GM19023 (cell line): Measurements from ENCODE around the gene GTPBP10.
"Not testable (repeated sequence)": the region's sequence is repeated elsewhere in the genome, so short reads cannot be mapped to it uniquely, and the experiment has no call there.

Experiments
- ATAC-seq: cut with Tn5 transposase; IDR thresholded peaks from one replicate; pipeline ENCODE4 v1.9.1; 2021; ENCODE audit warnings: mild to moderate bottlenecking, moderate library complexity; ENCODE audit not compliant: unreplicated experiment

GTPBP10 gene, protein sequence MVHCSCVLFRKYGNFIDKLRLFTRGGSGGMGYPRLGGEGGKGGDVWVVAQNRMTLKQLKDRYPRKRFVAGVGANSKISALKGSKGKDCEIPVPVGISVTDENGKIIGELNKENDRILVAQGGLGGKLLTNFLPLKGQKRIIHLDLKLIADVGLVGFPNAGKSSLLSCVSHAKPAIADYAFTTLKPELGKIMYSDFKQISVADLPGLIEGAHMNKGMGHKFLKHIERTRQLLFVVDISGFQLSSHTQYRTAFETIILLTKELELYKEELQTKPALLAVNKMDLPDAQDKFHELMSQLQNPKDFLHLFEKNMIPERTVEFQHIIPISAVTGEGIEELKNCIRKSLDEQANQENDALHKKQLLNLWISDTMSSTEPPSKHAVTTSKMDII

DNA sequence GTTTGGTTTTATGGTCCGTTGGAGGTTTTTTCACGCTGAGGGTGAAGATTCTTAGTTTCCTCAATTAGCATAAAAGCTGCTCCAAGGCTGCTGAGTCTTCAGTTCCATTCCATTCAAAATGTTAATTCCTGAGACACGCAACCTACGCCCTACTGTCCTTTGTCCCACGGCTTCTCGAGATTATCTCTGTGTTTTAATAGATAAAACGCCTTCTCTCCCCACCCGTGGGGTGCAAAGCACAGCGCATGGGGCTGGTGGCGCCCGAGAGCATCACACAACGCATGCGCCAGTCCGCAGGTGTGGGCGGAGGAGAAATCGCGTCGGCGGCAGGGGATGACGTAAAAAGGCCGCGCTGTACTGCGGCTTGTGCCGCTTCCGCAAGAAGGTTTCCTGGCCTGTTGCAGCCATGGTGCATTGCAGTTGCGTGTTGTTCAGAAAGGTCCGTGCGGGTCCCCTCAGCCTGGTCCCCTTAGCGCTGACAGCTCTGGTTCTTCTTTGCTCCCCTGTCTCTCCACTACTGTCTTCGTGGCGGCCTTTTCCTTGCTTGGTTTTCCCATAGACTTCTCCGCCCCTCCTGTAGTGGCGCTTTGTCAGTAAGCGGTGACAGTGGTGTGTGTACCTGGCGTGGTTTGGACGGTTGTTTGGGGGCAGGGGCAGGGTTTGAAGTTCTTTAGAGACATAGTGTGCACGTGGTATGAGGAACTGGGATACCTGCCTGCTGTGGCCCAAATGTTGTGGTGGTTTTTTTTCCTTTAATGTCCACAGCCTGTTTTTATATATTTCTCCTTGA lies at the start of gene GTPBP10:
Gene GTPBP10, plus strand, starts transcription at position 381 of the 790 bp plus-strand sequence. Its CDS starts 26 bp downstream, at position 407.
- ATAC-seq, result peak; percentile 98

DNA sequence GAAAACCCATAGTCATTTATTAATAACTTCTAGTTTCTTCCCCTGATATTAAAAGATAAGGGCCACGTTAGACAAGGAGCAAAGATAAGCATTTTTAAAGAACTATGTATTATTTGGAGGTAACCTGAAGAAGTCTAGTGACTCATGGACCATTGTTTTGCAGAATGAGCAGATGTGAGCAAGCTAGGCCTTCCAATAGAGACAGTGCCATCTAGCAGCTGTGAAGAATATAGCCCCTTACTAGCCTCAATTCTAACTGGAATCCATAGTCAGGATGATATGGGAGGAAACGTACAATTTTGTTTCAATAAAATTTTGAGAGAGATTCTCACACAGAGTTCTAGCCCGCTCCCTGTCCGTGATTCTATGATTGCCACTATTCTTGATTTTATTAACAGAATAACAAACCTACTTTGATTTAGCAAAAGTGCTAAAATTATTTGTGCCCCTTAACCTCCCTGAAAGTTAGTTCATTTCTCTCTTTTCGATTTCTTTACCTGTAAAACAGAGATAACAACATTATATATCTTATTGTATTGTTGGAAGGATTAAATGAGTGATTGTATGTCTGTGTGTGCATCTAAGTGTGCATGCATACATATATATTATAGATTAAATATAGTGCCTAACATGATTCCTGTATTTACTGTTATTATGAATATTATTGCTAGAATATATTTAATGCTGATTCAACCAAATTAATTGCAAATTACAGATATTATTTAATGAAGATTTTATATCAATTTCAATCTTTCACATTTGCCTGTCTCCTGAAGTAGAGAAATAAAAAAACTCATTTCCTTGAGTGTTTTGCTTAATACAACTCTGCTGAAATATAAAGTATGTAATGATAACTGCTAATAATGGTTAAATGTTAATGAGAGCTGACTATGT lies 48.1 kb upstream of the GTPBP10 start:
- ATAC-seq, result peak; percentile 85

DNA sequence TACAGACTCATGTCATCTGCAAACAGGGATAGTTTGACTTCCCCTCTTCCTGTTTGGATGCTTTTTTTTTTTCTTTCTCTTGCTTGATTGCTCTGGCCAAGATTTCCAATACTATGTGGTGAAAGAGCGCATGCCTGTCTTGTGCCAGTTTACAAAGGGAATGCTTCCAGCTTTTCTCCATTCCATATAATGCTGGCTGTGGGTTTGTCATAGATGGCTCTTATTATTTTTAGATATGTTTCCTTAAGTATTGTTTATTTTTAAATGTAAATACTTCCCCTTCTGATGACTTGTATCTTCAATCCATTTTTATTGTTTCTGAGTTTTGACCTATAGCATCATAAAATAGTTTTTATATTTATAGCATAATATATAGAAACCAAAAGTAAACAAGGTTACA lies 43.3 kb upstream of the GTPBP10 start:
- ATAC-seq, result no peak

DNA sequence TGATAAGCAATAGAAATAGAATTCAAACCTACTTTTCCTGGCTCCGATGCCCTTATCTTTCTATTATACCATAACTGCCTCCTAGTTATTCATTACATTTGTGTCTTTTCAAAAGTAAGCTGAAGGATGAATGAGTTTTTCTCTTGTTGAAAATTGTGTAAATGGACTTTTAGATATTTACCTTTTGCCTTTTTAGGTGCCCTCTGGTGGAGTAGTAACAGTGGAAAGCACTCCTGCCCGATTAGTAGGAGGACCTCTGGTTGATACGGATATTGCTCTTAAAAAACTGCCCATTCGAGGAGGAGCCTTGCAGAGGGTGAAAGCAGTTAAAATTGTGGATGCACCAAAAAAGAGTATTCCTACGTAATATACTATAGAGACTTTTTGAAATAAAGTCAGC lies 36.6 kb upstream of the GTPBP10 start:
- no peak for ATAC-seq

DNA sequence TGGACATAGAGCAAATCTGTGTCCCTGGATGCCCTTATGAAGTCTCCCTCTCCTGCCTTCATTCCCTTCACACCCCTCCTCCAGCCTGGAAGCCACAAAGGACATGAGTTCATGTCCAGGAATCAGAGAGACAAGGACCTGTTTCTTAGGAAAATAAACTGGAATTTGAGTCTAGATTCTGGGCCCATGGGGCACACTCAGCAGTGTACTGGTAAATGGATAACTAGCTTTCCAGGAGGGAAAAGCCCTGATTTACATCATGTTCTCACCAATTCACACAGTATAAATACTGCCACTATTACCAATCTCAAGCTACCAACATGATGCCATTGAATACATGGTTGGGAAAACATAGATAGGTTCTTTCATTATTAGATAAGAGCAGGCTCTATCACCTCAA lies 35.3 kb upstream of the GTPBP10 start:
- ATAC-seq, result no peak

DNA sequence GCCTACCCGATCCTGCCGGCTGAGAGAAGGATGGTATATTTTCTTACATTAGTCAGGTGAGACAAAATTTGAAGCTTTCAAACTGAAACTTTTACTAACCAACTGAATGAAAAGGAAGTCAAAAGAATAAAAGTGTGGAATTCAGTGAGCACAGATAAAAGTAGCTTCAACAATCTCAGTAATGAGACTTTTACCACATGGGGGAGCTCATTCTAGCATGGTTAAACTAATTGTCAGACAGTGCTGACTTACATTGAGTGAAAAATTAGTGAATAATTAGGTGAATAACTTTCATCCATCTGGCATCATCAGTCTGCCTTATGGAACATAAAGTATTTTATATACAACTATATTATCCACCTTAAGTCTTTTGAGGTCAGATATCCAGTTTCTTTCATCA lies 33.8 kb upstream of the GTPBP10 start:
- no peak for ATAC-seq

DNA sequence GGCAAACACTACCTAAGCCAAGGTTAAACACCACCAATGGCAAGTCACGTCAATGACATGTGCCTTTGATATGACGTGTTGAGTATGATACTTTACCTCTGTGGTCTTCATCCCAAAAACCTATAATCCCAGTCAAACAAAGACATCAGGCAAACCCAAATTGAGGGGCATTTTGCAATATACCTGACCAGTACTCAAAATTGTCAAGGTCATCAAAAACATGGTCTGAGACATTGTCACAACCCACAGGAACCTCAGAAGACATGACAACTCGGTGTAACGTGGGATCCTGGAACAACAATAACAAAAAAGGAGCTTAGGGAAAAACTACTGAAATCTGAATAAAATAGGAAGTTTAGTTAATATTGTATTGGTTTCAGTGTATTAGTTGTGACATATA lies 32.6 kb upstream of the GTPBP10 start:
- ATAC-seq, result no peak

DNA sequence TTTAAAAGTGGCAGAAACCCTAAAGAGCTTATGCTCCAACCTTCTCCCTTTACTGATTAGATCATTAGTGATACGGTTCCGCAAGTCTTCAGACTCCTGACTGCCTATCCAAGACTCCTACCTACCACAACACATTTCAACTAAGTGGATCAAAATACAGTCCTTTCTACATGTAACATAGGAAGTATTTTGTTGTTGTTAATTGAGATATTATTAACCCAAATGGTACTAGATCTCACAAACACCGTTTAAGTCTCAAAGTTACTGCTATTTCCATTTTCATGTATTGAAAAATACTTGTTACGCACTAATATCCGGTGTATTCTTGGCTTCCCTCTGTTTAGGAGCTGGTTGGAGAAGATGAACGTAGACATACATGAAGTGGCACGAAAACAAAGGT lies 26.5 kb upstream of the GTPBP10 start:
- ATAC-seq, result no peak

DNA sequence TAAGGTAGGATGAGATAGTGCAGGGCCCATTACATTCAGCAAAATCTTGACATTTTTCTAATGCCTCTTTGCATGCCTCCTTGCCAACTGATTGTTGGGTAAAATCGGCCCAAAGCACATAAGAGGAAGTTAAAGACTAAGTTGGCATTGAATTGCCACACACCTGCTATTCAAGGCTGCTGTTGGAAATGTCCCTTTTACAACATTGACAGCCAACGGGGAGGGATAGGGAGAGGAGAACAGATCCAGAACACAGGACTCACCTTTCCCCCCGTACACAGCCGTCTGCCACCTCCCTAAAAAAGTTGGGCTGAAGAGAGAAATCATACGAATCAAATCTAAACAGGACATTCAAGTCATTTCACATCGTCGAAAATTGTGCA lies 26.1 kb upstream of the GTPBP10 start:
- no peak for ATAC-seq

DNA sequence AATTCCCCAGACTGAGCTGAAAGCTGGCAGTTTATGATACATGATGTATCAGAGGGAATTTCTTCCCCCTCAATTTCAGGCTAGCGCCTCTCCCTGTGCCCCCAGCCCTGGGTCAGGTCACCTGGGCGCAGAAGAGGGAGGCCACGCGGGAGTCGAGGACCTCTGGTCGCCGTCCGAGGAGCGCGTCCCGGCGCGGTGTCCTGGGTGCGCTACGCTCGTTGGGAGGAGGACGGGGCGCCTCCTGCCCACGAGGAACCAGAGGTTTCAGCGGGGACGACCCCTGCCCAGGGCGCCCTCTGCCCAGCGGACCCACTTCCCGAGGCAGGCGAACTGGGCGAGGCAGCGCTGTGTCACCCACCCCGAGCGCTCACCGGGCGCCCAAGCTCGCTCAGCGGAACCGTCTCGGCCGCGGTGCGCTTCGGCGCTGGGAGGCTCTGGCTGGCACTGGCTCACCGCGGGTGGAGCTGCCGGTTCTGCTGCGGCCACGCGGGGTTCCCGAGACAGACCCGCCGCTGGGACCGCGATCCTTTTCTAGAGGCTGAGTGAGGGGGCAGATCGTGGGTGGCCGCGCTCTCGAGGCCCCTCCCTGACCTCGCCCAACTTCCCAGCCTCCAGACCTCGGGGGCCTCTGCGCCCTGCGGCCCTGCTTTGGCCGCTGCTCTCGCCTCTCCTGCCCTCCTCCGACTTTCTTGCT lies 25.6 kb upstream of the GTPBP10 start, which contains the start of gene FAM237B:
Gene FAM237B, minus strand, starts transcription at position 504 of the 694 bp plus-strand sequence. CDS start 1,556 bp downstream, outside the sequence.
- ATAC-seq, result no peak

DNA sequence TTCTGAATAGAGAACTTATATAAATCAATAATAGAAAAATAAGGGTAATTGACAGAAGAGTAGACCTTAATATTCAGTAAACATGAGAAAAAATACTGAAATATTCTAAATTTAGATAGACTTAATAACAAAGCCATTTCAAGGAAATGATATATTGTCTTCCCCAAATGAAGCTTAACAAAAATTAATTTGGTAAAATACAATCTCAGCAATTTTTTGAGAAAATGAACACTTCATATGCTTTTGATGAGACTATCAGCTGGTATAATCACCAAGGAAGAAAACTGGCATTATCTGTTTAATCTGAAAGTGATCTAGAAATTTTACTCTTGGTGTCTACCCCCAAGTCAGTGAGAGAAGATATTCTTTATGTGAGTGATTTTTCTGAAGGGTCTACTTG lies 23.7 kb upstream of the GTPBP10 start:
- ATAC-seq, result no peak

DNA sequence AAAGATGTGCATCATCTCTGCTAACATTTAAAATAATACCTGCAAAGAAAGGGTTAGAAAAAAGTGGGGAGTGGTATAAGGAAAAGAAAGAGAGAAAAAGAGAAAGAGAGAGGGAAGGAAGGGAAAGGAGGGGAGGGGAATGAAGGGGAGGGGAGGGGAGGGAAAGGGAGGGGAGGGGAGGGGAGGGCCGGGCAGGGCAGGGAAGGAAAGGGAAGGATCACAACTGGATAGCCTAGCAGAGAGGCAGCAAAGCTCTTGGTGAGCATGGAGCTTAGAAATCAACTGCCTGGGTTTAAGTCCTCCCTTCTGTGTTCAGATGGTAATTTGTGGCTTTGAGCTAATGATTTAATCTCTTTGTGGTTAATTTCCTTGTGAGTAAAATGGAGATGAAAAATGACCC lies 20.0 kb upstream of the GTPBP10 start:
- ATAC-seq, result no peak

DNA sequence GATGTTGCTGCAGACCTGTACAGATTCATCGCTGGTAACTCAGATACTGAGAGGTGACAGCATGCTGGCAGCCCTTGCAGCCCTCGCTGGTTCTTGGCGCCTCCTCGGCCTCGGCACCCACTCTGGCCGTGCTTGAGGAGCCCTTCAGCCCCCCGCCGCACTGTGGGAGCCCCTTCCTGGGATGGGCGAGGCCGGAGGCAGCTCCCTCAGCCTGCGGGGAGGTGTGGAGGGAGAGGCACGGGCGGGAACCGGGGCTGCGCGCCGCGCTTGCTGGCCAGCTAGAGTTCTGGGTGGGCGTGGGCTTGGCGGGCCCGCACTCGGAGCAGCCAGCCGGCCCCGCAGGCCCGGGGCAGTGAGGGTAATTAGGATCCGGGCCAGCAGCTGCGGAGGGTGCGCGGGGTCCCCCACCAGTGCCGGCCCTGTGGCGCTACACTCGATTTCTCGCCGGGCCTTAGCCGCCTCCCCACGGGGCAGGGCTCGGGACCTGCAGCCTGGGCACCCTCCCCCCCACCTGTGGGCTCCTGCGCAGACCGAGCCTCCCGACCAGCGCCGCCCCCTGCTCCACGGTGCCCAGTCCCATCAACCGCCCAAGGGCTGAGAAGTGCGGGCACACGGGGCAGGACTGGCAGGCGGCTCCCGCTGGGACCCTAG lies 12.2 kb upstream of the GTPBP10 start:
- no peak for ATAC-seq

DNA sequence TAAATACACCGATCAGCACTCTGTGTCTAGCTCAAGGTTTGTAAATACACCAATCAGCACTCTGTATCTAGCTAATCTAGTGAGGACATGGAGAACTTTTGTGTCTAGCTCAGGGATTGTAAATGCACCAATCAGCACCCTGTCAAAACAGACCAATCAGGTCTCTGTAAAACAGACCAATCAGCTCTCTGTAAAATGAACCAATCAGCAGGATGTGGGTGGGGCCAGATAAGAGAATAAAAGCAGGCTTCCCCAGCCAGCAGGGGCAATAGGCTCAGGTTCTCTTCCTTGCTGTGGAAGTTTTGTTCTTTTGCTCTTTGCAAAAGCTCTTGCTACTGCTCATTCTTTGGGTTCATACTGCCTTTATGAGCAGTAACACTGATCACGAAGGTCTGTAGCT lies 11.6 kb upstream of the GTPBP10 start:
- not testable (repeated sequence) for ATAC-seq

DNA sequence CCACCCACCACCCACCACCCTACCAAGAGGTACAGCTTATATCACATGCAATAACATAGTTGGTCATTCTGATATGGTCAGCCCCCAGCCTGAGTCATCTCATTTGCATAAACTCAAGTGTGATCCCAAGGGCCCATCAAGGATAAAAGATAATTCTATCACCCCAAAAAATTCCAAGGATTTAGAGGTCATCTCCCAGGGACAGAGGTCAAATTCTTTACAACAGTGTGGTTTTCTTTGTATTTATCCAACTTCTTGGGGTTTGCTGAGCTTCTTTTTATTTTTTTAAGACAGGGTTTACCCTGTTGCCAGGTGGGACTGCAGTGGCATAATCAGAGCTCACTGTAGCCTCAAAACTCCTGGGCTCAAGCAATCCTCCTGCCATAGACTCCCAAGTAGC lies 9.4 kb upstream of the GTPBP10 start:
- ATAC-seq, result no peak

DNA sequence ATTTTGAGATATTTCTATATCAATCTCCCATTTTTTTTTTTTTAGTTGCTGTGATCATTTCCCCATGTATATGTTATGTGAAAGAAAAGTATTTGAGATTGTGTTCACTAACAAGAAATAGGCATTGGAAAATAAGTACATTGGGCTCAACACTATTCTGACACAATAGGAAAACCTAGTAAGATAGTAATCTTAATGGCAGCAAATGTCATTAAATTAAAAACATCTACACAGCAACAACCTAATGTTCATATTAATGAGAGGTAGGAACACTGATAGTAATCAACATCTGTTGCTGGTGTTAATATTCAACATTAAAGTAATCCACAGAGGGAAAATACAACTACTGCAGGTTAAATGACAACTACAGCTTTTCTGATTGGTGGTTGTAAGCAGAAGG lies 1.5 kb upstream of the GTPBP10 start:
- ATAC-seq, result no peak

DNA sequence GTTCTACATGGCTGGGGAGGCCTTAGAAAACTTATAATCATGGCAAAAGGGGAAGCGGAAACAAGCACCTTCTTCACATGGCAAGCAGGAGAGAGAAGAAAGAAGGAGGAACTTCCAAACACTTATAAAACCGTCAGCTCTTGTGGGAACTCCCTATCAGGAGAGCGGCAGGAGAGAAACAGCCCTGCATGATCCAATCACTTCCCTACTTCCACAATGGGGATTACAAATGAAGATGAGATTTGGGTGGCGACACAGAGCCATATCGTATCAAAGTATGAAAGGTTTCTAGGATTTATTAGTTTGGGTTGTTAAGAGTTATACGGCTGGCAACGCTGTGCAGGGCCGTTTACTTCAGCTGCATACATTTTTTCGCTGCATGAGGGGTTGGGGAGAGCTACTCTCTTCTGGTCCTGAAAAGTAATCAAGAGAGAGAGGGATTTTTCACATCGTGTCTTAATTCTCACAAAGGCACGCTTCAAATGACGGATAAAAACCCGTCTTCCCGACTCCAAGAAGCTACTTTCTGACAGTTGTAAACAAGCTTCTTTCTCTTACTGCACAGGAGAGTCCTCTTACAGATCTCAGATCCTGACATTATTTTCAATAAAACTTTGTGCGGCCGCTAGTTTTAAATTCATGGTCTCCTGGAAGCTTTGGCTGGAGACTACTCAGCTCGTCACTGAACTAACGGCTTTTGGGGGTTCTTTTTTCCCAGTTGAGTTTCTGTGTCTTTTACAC lies 751 bp upstream of the GTPBP10 start:
- peak; percentile 19 for ATAC-seq

DNA sequence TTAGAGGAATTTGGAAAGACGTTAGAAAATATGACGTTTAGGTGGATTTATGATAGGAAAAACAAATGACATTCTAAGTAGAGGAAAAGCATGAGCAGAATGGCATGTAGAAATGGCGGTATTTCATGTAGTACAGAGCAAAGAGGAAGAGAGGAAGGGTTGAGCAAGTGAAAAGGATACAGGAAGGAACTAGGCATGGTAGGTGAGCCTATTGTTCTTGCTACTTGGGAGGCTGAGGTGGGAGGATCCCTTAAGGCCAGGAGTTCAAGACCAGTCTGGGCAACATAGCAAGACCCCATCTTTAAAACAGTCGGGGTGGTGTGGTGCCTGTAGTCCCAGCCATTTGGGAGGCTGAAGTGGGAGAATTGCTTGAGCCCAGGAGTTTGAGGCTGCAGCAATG lies 1.2 kb downstream of the GTPBP10 start:
- no peak for ATAC-seq

DNA sequence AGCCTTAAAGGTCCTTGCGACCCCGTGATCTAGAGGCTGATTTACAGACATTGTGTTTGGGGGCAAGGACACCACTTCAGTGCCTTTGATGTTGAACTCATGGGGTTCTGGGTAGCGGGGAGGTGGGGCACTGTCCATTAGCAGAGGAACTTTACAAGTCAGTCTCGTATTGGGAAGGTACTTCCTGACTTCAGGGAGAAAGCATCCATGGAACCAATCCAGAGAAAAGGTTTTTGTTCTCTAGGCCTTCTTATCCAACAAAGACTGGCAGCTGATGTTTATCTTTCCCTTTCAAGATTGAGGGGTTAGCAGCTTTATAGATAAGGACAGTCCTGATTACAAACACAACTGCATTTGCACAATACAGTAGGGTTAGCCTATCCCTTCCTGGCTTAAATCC lies 2.8 kb downstream of the GTPBP10 start:
- ATAC-seq, result no peak
